Right cardiac atrium (tissue), 5 donors: ENCODE measurements around the gene SF3B6. TPM values are rescaled to one million over a fixed set of nuclear protein-coding genes. Genes with fewer than 3 reads are reported as not detected.

Experiments used
- ATAC-seq, 2 donors: fragments of 200-7000 bp; cut with Tn5 transposase; one replicate each; pipeline versions ENCODE4 v1.8.0 to v1.9.1; 2020; ENCODE audit warnings: moderate library complexity in 2 of 2, mild to moderate bottlenecking in 1 of 2
- DNase-seq, 3 donors: peaks; one replicate each; pipeline ENCODE4 v3.0.0-alpha.2; 2020
- H3K27ac ChIP-seq: one replicate; pipeline ENCODE4 v1.5.1; 2013; ENCODE audit warnings: mild to moderate bottlenecking, low read length, control low read depth, moderate library complexity
- H3K27me3 ChIP-seq: one replicate; pipeline ENCODE4 v1.6.1; 2013; ENCODE audit not compliant: control insufficient read depth, insufficient read depth
- H3K4me1 ChIP-seq: one replicate; pipeline ENCODE4 v1.6.1; 2013; ENCODE audit warnings: low read length; ENCODE audit not compliant: control insufficient read depth, insufficient read depth
- H3K4me3 ChIP-seq: one replicate; pipeline ENCODE4 v1.5.1; 2013; ENCODE audit warnings: low read length, control low read depth
- H3K9me3 ChIP-seq: one replicate; pipeline ENCODE4 v1.6.1; 2013; ENCODE audit warnings: low read length; ENCODE audit not compliant: control insufficient read depth
- WGBS: extraction: QIAGEN DNeasy Blood & Tissue Kit; methylation state at CpG from one replicate; pipeline ENCODE4 v1.1.7; 2013; 5-methylcytosine and 5-hydroxymethylcytosine counted together
- intact Hi-C, 4 donors: fragments of 100-400 bp; cut with DNase I; formaldehyde crosslinking; loops; one replicate each; pipeline versions ENCODE4 v1.11.0 to v1.14.0; 2022 to 2023
- polyA plus RNA-seq: library from polyadenylated mRNA; stranded (reverse); fragments of 200-250 nt; gene quantifications from one replicate; pipeline ENCODE4 v1.2.3, GENCODE V29; 2013
- total RNA-seq, 4 donors: library from RNA; stranded (reverse); fragmentation: NEBNext Ultra II Directional; extraction: Animal tissue kit (Norgen Biotek cat#: 25700); gene quantifications; one replicate each; pipeline ENCODE4 v1.2.1, GENCODE V29; 2021
- donor health status: healthy with polysubstance abuse.
- donor health status: DM: no; HTN: yes; CAD: no.
- donor health status: DM: no; HTN: no; CAD: no.
- donor health status: DM: no; HTN: yes; CAD: no; lungs with severe emphysema.
- donor health status: DM: yes; HTN: yes; CAD: no.

Gene SF3B6
- total and polyA plus RNA-seq, 5 donors, result 54.7 to 101 (median 58.6) TPM

DNA sequence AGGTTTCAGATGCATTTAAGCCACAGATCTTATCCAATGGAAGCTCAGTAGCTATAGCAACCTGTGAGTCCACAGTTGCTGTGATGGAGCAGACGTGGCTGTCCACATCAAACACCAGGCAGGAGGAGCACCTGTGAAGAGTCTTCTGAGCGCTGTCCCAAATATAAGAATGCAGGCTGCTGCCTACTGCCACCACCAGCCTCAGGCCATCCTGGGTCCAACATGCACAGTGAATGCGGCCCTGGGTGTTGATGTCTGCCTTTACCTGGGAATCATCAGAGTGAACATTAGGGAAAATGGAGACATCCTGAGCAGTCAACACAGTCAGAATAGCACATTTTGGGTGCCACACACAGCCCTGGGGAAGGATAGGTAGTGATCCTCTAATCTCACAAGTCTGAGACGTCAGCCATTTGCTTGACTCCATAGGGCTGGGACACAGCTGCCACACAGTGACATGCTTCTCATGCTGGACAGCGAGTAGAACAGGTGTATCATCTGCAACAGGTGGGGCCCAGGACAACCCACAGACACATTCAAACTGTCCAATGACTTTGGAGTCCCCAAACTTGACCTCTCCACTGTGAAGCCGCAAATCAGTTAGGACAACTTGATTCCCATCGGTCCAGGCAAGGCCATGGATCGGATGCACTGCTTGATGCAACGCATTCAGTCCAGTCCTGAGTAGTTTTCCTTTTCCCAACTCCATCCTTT, 37.2 kb downstream of the SF3B6 start:
- DNase-seq (no peak), ATAC-seq (no peak)
- 96% methylated on average over 9 of the region's 9 CpGs for WGBS
- Histone ChIP-seq H3K27ac (no peak overlapping the region), H3K27me3 (no peaks in the 10 kb centered on the region), H3K4me3 (no peak overlapping the region), H3K4me1 (no peaks in the 10 kb centered on the region), H3K9me3 (no peaks in the 10 kb centered on the region)
- intact Hi-C loops, result no loop called here

DNA sequence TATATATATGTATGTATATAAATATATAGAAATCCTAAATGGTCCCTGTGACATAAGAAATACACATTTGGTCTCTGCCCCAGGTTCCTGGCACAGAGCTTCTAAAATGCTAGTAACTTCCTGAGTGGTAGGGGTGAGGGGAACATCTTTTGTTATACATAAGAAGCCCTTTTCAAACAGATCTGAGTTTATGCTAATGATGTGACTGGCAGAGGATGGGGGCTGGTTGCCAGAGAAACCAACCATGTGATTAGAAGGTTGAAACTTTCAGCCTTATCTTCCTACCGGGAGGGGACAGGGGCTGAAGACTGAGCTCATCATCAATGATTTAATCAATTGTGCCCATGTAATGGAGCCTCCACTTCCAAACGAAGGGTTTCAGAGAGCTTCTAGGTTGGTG, 49.9 kb downstream of the SF3B6 start:
- DNase-seq (no peak), ATAC-seq (no peak)
- H3K27ac ChIP-seq, result no peak overlapping the region
- no peaks in the 10 kb centered on the region for H3K9me3 ChIP-seq
- 49% methylated on average over 2 of the region's 2 CpGs for WGBS
- H3K4me3 ChIP-seq, result no peak overlapping the region
- H3K27me3 ChIP-seq, result no peaks in the 10 kb centered on the region
- intact Hi-C loops, result no loop called here
- no peaks in the 10 kb centered on the region for H3K4me1 ChIP-seq

DNA sequence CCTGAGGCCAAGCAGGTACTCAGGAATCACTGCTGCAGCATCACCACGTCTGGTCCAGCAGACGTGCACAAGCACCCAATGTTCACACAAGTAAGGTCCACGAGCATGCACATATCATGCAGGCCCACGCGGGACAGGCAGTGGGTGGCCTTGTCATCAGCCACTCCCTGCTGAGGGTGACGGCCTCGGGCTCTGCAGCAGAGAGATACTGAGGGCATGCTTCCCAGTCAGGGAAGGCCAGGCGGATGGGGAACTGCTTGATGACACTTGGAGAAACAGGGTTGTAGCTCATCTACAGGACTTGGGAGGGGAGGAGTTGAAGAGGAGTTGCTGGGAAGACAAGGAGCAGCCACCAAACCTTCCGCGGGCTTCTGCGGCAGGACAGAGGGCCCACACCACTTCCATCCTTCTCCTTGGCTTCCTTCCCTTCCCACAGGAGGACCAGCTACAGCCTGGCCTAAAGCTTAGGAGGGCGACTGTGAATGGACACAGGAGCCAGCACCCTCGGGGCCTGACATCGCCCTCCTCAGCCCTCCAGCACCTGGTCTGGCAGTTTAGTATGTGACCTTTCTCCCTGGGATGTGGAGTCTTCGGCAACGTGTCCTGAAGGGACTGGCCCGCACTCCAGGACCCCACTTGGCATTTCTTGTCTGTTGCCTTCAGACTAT, 51.0 kb downstream of the SF3B6 start:
- Histone ChIP-seq H3K4me1 (no peaks in the 10 kb centered on the region), H3K27me3 (no peaks in the 10 kb centered on the region), H3K9me3 (no peaks in the 10 kb centered on the region), H3K4me3 (no peak overlapping the region), H3K27ac (no peak overlapping the region)
- no peak for ATAC-seq
- no peak for DNase-seq
- WGBS, result 89% methylated on average over 17 of the region's 17 CpGs
- intact Hi-C loops, result no loop called here

DNA sequence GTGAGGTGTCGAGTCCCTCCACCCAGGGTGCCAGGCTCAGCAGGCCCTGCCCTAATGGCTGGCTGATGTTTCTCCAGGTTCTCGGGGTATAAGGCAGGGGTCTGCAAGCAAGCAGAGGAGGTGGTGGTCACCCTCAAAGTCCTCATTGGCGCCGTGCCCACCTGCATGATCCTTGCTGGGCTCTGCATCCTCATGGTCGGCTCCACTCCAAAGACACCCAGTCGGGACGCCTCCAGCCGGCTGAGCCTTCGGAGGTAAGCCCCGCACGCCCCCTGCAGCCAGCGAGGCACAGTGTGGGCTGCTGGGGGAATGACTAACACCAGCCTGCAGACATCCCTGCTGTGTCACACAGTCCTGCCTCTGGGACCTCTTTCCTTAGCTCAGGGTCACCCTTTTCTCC, 52.1 kb downstream of the SF3B6 start:
- ATAC-seq (peak; percentile 27 to 36), DNase-seq (peak in 2 of 3 donors; percentile 70 to 73)
- intact Hi-C loops, result no loop called here
- WGBS, result 56% methylated on average over 12 of the region's 12 CpGs
- Histone ChIP-seq H3K4me1 (no peaks in the 10 kb centered on the region), H3K9me3 (no peaks in the 10 kb centered on the region), H3K27ac (no peak overlapping the region), H3K27me3 (no peaks in the 10 kb centered on the region), H3K4me3 (no peak overlapping the region)

DNA sequence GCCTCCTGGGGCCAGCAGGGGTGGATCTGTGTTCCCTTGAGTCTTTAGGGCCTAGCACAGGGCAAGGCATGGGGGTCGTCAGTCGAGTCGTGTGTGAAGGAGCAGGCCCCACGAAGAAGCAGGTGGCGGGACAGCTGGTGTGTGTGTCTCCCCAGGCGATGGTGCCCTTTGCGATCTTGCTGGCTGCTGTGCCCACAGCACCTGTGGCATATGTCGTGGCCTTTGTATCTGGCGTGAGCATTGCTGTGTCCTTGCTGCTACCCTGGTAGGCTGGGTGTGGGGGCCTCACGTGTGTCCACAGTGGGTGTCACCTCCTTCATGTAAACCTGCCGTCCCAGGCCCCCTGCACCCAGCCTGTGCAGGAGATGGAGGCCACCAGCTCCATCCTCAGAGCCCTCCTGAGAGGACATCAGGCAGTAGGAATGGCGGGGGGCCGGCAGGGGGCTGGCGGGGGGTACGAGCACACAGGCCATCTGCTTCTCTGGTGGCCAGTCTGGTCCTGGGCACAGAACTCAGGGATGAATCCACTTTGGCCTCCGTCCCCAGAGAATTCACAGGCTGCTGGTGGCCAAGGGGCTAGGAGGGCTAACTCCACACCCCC, 53.1 kb downstream of the SF3B6 start:
- Histone ChIP-seq H3K27ac (no peak overlapping the region), H3K4me1 (no peaks in the 10 kb centered on the region), H3K4me3 (no peak overlapping the region), H3K9me3 (no peaks in the 10 kb centered on the region), H3K27me3 (no peaks in the 10 kb centered on the region)
- 86% methylated on average over 16 of the region's 16 CpGs for WGBS
- ATAC-seq, result no peak
- DNase-seq, result no peak
- intact Hi-C loops, result no loop called here

DNA sequence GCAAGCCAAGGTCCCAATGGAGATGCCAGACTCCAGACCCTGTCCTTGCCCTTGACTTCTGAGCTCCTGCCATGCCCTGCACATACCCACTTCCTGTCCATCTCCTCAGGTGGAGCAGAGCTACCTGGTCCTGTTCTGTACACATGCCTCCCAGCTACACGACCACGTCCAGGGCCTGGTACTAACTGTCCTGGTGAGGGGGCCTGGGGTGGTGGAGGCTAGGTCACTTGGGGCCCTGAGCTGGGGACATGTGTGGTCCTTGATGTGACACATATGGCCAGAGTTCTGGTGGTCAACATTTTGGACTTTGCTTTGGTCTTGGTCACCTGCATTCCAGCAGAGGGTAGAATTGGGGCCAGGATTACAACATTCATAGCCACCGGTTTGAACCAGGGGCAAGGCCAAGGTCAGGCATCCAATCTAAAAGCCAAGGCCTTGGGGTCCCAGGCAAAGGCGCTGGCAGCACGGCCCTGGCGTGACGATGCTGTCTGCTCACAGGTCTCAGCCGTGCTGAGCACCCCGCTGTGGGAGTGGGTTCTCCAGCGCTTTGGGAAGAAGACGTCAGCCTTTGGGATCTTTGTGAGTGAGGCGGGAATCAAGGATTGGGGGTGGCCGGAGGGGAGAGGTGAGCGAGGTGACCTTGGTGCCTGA, 53.7 kb downstream of the SF3B6 start:
- no peaks in the 10 kb centered on the region for H3K9me3 ChIP-seq
- H3K27me3 ChIP-seq, result no peaks in the 10 kb centered on the region
- DNase-seq (no peak), ATAC-seq (no peak)
- intact Hi-C loops, result no loop called here
- no peak overlapping the region for H3K4me3 ChIP-seq
- no peak overlapping the region for H3K27ac ChIP-seq
- WGBS, result 95% methylated on average over 14 of the region's 14 CpGs
- no peaks in the 10 kb centered on the region for H3K4me1 ChIP-seq

DNA sequence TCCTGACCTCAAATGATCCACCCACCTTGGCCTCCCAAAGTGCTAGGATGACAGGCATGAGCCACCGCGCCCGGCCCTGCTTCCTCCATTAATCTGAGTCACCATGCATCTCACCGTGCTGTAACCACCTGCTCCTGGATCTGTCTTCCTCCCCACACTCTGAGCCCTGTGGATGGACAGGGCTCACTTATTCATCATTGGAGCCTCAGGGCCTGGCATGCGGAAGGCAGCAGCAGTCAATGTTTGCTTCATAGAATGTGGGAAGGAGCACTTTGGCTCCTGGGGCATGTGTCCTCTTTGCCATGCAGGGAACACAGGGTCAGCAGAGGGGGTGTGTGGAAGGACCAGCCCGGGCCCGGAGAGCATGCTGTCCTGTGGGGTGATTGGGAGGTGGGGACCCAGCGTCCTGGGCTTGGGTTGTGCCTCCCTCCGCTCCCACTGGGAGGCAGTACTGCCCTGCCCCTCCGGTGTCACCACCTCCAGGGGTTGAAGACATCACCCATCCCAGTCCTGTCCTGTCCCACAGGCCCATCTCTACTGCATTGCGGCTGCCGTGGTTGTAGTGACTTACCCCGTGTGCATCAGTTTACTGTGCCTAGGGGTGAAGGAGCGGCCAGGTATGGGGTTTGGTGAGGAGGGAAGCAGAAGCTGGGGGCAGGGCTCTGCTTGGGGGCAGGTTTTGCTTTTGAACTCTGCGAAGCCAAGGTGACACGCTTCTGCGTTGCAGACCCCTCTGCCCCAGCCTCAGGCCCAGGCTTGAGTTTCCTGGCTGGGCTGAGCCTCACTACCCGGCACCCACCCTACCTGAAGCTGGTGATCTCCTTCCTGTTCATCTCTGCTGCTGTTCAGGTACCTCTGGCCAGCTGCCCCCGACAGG, 54.8 kb downstream of the SF3B6 start:
- Histone ChIP-seq H3K9me3 (no peaks in the 10 kb centered on the region), H3K27ac (no peak overlapping the region), H3K4me3 (no peak overlapping the region), H3K4me1 (no peaks in the 10 kb centered on the region), H3K27me3 (no peaks in the 10 kb centered on the region)
- intact Hi-C loops, result no loop called here
- DNase-seq (peak in 1 of 3 donors; percentile 62), ATAC-seq (peak in 1 of 2 donors; percentile 9)
- whole genome bisulfite sequencing, result 78% methylated on average over 19 of the region's 19 CpGs

DNA sequence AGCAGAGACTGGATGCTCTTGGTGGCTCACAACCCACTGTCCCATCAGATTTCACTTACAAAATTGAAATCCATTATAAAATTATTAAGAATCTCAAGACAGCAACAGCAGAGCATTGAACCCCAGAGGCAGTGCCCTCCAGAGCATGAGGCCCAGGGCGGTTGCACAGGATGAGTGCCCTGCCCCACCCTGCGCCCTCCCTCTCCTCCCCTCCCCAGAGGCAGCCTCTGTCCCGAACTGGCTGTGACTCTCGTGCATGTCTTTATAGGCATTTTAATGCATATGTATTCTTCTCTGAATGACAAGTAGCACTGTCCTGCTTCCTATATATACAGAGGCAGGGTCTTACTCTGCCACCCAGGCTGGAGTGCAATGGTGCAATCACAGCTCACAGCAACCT, 55.9 kb downstream of the SF3B6 start:
- 80% methylated on average over 4 of the region's 4 CpGs for WGBS
- H3K9me3 ChIP-seq, result no peaks in the 10 kb centered on the region
- no peak overlapping the region for H3K4me3 ChIP-seq
- no peaks in the 10 kb centered on the region for H3K4me1 ChIP-seq
- no peak overlapping the region for H3K27ac ChIP-seq
- intact Hi-C loops, result no loop called here
- no peak for ATAC-seq
- no peak for DNase-seq
- no peaks in the 10 kb centered on the region for H3K27me3 ChIP-seq

DNA sequence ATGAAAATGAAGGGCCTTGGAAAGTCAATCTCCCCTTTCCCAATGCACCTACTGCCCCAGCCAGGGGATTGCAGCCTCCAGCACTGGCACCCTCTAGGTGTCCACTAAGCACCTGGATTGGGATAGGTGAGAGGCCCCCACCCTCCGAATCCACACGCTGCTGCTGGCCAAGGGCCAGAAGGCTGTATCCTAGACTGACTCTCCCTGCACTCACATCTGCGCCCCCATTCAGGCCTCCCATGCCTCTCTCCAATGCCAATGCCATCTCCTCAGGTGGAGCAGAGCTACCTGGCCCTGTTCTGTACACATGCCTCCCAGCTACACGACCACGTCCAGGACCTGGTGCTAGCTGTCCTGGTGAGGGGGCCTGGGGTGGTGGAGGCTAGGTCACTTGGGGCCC, 56.4 kb downstream of the SF3B6 start:
- H3K4me3 ChIP-seq, result no peak overlapping the region
- no peak overlapping the region for H3K27ac ChIP-seq
- H3K27me3 ChIP-seq, result no peaks in the 10 kb centered on the region
- H3K4me1 ChIP-seq, result no peaks in the 10 kb centered on the region
- intact Hi-C loops, result no loop called here
- DNase-seq, result no peak
- no peaks in the 10 kb centered on the region for H3K9me3 ChIP-seq
- no peak for ATAC-seq
- WGBS, result 88% methylated on average over 5 of the region's 5 CpGs

DNA sequence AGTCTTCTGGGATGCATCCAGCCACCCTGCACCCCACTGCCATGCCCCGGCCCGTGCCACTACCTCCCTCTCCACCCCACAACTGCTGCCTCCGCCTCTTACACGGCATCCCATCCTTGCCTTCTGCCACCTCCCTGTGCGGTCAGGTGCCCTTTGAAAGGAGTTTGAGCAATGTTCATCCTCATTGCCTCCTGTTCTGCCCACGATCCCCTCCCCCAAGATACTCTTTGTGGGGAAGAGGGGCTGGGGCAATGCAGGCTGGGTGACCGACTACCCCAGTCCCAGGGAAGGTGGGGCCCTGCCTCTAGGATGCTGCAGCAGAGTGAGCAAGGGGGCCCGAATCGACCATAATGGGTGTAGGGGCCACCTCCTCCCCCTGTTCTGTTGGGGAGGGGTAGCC, 57.9 kb downstream of the SF3B6 start:
- no peak for ATAC-seq
- Histone ChIP-seq H3K4me3 (no peak overlapping the region), H3K27me3 (no peaks in the 10 kb centered on the region), H3K27ac (no peak overlapping the region), H3K9me3 (no peaks in the 10 kb centered on the region), H3K4me1 (no peaks in the 10 kb centered on the region)
- DNase-seq, result no peak
- 82% methylated on average over 9 of the region's 9 CpGs for WGBS
- intact Hi-C loops, result no loop called here
